Ovary (tissue), 3 donors: Measurements from ENCODE around the gene CEP55.

Experiments
- POLR2A ChIP-seq: fragments of 450-650 bp; IDR thresholded peaks from one replicate; pipeline ENCODE4 v1.6.1; 2017; ENCODE audit warnings: antibody characterized with exemption, mild to moderate bottlenecking, moderate library complexity
- TF ChIP-seq, protein P1 (sequence below), 3 donors: fragments of 450-650 bp in 2 of 3; fragments of 200-600 bp in 1 of 3; IDR thresholded peaks; one replicate each; pipeline versions ENCODE4 v1.5.1 to v1.8.0; 2016 to 2022; ENCODE audit warnings: antibody characterized with exemption in 3 of 3, mild to moderate bottlenecking in 1 of 3
- donor health status: DM: no; HTN: no; CAD: no.

DNA sequence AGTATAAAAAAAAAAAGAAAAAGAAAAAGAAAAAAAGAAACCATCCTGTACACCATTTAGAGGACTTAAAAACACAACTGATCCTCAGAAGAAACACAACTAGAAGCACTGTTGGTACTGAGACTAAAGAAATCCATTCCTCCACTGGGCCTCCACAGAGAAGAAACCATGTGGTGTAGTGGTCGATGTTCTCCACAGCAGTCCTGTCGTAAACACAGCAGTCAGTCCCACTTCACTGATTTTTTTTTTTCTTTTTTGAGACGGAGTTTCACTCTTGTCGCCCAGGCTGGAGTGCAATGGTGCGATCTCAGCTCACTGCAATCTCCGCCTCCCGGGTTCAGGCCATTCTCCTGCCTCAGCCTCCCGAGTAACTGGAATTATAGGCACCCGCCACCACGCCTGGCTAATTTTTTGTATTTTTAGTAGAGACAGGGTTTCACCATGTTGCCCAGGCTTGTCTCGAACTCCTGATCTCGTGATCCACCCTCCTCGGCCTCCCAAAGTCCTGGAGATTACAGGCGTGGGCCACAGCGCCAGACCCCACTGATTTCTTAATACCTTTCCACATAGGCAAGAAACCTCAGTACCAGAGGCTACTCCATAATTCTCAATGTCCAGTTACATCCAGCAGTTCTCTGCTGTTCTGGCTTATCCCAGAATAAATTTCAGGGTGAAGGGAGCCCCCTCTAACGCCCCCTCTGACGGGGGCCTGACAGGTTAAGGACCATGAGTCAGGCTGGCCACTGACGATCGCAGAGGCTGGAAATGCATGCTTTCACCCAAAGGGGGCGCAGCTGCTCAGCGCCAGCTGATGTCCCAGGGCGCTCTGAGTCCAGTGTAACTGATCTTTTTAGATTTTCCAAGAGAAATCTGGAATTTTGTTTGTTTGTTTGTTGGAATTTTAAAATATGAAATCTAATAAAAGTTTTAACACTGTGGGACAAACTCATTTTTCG is 45.3 kb downstream of the CEP55 start:
- TF ChIP-seq, protein P1, sequence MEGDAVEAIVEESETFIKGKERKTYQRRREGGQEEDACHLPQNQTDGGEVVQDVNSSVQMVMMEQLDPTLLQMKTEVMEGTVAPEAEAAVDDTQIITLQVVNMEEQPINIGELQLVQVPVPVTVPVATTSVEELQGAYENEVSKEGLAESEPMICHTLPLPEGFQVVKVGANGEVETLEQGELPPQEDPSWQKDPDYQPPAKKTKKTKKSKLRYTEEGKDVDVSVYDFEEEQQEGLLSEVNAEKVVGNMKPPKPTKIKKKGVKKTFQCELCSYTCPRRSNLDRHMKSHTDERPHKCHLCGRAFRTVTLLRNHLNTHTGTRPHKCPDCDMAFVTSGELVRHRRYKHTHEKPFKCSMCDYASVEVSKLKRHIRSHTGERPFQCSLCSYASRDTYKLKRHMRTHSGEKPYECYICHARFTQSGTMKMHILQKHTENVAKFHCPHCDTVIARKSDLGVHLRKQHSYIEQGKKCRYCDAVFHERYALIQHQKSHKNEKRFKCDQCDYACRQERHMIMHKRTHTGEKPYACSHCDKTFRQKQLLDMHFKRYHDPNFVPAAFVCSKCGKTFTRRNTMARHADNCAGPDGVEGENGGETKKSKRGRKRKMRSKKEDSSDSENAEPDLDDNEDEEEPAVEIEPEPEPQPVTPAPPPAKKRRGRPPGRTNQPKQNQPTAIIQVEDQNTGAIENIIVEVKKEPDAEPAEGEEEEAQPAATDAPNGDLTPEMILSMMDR (IDR thresholded peaks at IDR 0.05), result no peak
- no peak for TF ChIP-seq POLR2A
